GM19328 (cell line): ENCODE data around the gene PMP22.
"Not testable (repeated sequence)": the region's sequence is repeated elsewhere in the genome, so short reads cannot be mapped to it uniquely, and the experiment has no call there.

Experiments used
- ATAC-seq: cut with Tn5 transposase; IDR thresholded peaks from one replicate; pipeline ENCODE4 v1.9.1; 2021; ENCODE audit warnings: mild to moderate bottlenecking, moderate library complexity; ENCODE audit not compliant: unreplicated experiment

PMP22 gene

DNA sequence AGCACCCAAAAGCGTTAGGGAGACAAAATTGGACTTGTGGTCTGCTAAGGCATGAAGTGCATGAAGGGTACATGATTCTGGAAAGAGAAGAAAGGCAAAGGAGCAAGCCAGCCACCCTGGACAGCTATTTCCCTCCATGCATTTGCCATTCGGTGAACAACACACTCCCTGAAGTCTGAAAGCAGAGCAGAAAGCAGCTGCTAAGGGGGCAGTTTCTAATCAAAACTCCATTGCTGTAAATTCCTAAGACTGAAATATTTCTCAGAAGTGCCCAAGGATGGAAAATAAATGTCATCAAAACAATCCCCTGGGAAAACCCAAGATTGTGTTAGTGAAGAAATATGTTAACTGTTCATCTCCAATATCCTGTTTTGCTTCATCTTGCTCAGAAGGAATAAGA, 44.3 kb downstream of the PMP22 start:
- ATAC-seq, result no peak

GRCh38 chr17:15216481-15216880, 48.6 kb downstream of the PMP22 start:
- no peak for ATAC-seq

DNA sequence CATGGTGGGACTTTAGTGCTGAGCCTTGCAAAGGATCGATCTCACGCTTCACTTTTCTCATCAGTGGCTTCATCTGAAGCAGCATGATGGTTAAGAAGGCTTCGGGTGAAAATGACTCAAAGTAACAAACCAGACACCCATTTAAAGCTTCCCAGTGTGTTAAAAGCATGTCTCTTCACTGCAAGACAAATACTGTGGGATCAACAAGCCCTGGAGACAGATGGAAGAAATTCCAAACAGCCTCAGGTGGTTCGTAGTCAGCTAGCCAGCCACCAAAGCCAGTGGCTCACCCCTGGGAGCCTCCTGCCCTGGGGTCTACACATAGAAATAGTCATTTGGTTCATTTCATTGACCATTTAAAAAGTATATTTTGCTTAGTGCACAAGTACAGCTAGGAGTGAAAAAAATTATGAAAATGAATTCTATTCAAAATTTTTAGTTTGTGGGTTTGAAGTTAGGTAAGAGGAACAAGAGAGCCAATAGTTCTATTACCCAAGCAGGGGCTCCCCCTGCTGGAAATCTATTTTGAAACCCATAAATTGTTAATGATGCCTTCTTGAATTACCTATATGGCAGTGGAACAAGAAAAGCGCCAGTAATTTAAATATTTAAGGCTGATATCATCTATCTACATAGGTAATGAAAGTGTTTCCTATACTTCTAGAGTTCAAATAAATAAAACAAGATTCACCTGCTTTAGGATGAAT, 51.6 kb downstream of the PMP22 start:
- ATAC-seq, result no peak

DNA sequence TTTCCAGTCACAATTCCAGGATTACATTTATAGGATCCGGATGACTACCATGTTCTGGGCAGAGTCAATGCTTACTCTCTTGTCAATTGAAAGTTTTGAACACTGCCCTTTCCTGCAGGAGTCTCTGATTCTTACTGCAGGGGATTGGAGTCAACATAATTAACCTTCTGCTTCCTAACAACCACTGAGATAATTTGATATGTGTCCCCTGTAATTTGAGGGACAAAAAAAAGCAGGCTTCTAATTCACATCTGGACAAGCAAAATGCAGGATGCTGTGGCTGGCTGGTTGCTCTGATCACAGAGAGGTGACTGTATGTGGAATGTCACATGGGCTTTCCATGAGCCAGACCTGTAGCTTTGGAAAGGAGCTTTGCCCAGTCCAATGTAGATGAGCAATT, 54.9 kb downstream of the PMP22 start:
- ATAC-seq, result no peak

DNA sequence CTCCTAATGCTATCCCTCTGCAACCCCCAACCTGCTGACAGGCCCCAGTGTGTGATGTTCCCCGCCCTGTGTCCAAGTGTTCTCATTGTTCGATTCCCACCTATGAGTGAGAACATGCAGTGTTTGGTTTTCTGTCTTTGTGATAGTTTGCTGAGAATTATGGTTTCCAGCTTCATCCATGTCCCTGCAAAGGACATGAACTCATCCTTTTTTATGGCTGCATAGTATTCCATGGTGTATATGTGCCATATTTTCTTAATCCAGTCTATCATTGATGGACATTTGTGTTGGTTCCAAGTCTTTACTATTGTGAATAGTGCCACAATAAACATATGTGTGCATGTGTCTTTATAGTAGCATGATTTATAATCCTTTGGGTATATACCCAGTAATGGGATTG, 62.1 kb downstream of the PMP22 start:
- ATAC-seq, result not testable (repeated sequence)

GRCh38 chr17:15200574-15200973, 64.6 kb downstream of the PMP22 start:
- ATAC-seq, result not testable (repeated sequence)

DNA sequence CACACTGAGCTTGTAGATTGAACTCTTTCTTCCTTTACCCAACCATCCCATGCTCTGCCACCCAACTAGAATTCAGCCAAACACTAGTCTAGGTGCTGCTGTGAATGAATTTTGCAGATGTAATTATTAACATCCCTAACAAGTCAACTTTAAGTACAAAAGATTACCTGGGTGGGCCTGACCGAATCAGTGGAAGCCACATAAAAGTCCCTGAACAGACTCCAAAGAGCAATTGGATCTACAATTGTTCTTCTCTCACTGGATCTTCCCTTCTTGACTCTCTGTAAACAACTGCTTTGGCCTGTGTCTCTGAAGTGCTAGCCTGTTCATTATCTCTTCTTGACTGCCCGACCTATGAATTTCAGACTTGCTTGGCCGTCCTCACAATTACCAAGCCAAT, 67.9 kb downstream of the PMP22 start:
- no peak for ATAC-seq

DNA sequence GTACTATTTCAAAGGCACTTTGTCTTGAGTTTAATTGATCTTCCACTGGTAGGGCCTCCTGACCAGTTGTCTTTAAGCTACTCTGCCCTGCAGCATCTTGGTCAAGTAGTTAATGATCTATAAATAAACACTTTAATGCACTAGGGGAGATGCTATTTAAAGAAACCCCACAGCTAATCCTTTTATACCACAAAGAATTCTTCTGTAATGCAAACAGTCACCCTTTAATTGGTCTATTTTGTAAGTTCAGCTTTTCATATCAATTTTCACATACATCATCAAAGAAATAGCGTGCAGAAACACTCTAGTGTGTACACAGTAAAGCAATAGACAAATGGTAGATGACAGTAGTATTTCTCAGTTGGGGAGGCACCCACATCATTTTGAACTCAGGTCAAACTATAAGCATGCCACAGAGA, 70.3 kb downstream of the PMP22 start:
- no peak for ATAC-seq

DNA sequence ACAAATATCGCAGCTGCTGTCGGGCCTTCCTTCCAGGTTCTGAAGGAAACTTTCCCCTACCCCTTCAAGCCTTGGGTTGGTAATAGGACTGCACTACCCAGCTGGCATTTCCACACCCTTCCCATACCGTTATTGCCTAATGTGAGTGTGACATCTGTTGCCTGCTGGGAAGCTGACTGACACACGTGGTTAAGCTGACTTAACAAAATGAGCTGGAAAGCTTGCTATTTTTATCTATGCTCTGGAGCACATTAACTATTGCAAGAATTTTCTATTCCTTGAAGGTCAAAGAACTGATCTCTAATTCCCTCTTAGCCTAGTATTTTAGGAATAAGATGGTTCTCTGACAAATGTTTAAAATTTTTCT, 79.5 kb downstream of the PMP22 start:
- ATAC-seq, result no peak

DNA sequence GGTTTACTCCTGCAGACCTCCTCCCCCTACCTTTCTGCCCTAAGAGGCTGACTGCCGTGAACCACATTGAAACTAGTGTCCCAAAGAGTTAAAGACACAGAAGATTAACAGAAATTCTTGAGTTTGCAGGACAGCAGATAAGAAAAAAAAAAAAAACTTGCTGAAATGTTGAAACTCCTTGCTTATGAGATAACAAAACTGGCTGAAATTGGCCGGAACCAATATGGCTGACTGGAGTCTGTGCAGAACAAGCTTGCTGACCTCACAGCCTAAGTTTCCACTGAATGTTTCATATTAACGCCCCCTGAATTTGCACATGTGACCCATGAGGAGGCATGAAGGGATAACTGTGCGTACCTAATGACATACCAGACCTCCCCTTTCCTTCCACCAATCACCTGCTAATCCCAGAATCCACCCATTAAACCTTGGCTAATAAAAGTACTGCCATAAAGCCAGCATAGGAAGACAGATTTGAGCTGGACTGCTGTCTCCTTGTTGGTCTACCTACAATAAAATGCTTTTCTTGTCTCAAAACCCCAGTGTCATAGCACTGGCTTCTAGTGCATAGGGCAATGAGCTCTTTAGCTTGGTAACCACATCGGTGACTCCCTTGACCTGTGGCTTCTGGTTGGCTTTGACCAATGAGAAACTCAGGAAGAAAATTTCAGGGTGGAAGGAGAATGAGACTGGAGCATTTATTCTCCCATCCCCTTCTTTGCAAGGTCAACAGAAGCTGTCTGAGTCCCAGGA, 80.1 kb downstream of the PMP22 start:
- no peak for ATAC-seq

GRCh38 chr17:15181816-15182215, 83.3 kb downstream of the PMP22 start:
- no peak for ATAC-seq

GRCh38 chr17:15181333-15181732, 83.8 kb downstream of the PMP22 start:
- ATAC-seq, result no peak

- ATAC-seq, result no peak
Observed at GRCh38 chr17:15180121-15180561, 85.0 kb downstream of the PMP22 start.
